ENCODE data around the gene SIX5.
A peak's percentile ranks its signal among the peaks of the same experiment; 100 is the strongest.

The SIX5 gene

DNA sequence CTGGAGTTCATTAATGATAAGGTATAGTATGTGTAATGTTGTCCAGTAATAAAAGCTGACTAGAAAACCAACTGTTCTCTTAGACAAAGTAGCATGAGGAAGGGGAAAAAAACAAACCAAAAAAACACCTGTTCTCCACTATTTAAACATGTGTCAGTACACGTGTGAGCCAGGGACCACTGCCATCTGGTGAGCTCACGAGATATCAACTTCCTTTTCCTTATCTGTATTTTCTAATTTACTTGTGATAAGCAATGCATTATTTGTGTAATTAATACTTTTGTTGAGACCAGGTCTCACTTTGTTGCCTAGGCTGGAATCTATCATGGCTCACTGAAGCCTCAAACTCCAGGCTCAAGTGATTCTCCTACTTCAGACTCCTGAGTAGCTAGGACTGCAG lies 4.3 kb upstream of the SIX5 start:
- no peak for DNase-seq (ENCODE audit: low read depth)

DNA sequence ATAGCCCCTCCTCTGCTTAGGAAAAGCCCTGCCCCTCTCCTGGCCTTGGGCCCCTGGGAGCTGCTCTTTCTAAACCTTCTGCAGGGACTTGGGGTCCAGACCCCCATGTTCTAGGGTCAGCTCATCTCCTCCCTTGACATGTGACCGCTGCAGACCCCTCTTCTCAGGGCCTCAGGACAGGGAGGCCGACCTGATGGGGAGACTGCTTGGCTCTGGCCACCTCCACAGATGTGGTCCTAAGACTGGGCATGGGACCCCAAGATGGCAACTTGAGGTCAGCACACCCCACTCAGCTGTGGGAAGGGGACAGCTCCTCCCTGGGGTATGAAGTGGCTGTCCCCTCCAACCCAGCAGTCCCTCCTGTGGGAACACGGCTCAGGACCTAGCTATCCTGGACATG lies 3.9 kb upstream of the SIX5 start:
- DNase-seq (ENCODE audit: low read depth) = no peak

DNA sequence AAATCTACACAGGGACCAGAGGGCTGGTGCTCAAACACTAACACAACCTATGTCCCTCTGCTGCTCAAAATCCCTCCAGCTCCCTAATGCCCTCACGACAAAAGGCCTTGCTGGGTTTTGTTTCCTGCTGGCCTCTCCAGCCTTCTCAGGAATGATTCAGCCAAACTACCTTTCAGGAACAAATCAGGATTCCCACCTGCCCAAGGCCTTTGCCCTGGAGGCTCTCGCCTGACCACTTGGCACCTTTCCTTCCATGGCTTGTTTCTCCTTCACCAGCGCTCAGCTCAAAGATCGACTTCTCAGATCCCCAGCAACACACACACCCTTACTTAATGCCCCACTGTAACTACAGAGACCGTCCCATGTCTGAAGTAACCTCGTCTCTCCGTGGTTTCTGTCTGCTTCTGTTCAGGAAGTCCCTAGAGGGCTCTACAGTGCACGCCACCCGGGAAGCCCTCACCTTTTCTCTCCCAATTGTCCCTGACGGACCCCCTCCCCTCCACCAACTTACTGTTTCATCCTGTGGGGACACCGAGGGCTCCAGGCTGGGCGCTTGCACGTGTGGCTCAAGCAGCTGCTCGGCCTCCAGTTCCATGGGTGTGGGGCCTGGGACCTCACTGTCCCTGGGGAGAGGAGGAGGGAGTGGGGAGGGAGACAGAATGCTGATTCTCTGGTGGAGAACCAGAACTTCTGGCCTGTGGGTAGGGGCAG lies 3.2 kb upstream of the SIX5 start:
- DNase-seq (ENCODE audit: low read depth) = no peak

DNA sequence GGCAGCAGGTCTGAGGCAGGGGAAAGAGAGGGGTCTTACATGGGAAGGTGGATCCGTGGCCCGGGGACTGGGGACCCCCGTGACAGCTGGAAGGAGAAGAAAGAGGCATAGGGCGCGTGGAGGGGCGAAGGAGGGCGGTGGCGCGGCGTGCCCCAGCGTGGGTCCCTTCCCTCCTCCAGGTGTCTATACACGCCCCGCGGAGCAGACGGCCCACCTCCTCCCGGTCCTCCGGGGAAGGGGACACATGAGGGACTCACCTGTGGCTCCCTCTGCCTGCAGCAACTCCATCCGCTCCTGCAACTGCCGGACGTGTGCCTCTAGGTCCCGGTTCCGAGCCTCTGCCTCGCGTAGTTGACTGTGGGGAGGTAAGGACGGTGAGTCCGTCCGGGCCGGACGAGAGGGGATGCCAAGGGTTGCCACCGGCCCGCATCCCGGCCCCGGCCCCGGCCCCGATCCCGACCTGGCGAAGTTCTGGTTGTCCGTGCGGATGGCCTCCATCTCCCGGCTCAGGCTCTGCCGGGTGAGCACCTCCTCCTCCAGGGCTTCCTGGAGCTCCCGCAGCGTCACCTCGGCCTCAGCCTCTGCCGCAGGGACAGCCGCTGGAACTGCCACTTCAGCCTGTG lies 2.4 kb upstream of the SIX5 start:
- no peak for DNase-seq (ENCODE audit: low read depth)

DNA sequence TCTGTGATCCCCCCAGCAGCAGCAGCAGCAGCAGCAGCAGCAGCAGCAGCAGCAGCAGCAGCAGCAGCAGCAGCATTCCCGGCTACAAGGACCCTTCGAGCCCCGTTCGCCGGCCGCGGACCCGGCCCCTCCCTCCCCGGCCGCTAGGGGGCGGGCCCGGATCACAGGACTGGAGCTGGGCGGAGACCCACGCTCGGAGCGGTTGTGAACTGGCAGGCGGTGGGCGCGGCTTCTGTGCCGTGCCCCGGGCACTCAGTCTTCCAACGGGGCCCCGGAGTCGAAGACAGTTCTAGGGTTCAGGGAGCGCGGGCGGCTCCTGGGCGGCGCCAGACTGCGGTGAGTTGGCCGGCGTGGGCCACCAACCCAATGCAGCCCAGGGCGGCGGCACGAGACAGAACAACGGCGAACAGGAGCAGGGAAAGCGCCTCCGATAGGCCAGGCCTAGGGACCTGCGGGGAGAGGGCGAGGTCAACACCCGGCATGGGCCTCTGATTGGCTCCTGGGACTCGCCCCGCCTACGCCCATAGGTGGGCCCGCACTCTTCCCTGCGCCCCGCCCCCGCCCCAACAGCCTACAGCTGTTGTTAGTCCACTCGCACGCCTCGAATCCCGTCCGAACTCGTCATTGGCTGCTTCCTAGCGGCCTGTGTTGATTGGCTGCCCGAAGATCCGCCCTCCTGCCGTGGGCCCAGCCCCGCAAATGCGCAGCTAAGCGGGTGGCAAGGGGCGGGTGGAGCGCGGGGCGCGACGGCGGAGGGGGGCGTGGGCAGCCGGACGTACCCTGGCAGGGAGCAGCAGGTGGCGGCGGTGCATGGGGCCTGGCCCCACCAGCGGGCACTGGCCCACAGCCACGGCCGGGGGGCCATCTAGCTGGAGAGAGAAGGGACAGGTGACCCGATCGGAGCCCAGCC lies 1.4 kb upstream of the SIX5 start:
- peak; percentile 90 for DNase-seq (ENCODE audit: low read depth)

DNA sequence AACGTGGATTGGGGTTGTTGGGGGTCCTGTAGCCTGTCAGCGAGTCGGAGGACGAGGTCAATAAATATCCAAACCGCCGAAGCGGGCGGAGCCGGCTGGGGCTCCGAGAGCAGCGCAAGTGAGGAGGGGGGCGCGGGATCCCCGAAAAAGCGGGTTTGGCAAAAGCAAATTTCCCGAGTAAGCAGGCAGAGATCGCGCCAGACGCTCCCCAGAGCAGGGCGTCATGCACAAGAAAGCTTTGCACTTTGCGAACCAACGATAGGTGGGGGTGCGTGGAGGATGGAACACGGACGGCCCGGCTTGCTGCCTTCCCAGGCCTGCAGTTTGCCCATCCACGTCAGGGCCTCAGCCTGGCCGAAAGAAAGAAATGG lies 754 bp upstream of the SIX5 start:
- no peak for DNase-seq (ENCODE audit: low read depth)

DNA sequence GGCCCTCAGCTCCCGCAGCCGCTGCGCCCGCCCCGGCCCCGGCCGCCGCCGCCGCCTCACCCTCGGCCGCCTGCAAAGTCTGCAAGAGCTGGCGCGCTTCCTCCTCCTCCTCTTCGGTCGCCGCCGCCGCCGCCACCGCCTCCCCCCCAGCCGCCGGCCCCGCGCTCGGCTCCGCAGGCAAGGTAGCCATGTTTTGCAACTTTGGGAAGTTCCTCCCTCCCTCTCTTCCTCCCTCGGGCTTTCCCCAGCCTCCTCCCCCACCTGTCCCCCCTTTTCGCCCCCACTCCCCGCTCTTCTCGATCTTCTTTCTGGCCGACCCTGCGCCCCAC lies 433 bp downstream of the SIX5 start:
- DNase-seq (ENCODE audit: low read depth) = peak; percentile 43

DNA sequence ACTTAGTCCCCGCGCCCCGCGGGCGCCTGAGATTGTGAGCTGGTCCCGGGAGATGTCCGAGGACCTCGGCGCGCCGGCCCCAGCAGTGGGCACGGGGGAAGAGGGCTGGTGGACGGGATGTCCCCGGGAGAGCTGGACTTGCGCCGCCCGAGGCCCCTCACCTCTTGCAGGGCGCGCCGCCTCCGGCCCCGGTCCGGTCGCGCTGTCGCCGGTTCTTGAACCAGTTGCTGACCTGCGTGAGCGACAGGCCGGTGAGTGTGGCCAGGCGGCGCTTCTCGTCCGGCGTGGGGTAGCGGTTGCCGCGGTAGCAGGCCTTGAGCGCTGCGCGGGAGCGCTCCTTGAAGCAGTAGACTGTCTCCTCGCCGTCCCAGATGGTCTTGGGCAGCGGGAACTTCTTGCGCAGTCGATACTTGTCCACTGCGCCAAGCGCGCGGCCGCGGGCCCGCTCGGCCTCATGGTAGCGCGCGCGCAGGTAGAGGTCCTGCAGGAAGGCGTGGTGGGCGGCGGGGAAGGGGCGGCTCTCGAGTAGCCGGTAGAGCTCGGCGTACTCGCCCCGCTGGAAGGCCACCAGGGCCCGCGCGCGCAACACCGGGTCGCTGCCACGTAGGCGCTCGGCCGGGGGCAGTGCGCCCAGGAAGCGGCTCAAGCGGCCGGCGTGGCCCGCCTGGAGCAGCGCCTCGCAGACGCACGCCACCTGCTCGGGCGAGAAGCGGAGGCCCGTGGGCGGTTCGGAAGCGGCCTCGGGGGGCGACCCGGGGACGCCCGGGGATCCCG lies 984 bp downstream of the SIX5 start:
- no peak for DNase-seq (ENCODE audit: low read depth)

DNA sequence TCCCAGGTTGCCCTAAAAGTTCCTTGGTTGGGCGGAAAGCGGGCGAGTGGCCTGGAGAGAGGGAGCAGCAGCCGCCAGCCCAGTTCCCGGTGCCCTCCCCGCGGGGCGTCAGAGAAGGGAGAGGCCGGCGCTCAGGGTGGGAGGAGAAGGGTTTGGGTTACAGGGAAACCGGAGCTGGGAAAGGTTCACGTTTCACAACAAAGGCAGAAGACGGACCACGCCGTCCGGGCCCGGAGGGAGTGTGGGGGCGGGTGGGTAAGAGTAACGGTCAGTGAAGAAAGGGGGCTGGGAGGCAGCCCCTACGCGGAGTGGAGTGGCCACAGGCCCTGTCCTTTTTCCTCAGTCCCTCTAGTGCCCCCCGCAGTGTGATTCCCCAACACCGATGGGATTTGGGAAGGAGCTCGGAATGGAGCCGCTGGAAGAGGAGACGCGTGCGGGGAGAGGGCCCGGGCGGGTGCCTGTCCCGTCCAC lies 1.6 kb downstream of the SIX5 start:
- DNase-seq (ENCODE audit: low read depth) = no peak

DNA sequence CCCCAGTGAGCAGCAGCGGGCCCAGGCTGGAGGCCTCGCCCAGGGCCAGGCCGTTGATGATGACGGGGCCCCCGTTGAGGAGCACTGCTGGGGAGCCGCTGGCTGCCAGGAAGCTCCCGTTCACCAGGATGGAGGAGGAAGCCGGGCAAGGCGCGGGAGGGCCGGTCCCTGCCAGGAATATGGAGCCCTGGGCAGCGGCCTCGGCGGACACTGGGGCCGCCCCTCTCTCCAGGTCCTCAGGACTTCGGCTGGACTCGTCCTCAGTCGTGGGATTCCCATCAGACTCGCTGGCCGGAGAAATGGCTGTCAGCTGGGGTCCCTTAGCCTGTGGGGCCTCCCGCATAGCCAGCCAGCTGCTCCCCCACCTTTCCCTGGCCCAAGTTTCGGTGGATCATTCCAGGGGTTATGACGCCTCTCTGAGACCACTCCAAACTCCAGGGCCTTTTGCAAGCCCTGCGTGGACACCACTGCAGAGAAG lies 2.1 kb downstream of the SIX5 start:
- no peak for DNase-seq (ENCODE audit: low read depth)

DNA sequence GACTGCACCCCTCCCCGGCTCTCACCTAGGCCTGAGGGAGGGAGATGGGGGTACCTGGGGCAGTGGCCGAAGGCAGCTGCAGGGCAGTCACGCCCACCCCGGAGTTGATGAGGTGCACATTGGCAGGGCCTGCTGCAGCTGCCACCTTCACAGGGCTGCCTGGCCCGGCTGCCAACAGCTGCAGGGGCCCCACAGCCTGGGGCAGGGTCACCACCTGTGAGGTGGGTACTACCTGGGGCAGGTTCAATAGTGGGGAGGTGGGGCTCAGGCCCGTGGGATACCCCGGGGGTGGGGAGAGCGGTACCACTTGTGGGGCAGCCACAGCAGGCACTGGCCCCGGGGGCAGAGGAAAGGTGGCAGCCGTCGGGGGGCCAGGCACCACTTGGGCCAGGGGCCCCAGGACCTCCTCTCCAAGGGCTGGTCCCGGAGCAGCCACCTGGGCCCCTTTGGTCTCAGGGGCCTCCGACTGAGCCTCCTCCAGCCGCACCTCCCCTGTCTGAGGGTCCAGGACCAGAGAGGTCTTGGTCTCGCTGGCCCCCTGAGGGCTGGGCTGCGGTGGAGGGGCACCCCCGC lies 2.7 kb downstream of the SIX5 start:
- no peak for DNase-seq (ENCODE audit: low read depth)

DNA sequence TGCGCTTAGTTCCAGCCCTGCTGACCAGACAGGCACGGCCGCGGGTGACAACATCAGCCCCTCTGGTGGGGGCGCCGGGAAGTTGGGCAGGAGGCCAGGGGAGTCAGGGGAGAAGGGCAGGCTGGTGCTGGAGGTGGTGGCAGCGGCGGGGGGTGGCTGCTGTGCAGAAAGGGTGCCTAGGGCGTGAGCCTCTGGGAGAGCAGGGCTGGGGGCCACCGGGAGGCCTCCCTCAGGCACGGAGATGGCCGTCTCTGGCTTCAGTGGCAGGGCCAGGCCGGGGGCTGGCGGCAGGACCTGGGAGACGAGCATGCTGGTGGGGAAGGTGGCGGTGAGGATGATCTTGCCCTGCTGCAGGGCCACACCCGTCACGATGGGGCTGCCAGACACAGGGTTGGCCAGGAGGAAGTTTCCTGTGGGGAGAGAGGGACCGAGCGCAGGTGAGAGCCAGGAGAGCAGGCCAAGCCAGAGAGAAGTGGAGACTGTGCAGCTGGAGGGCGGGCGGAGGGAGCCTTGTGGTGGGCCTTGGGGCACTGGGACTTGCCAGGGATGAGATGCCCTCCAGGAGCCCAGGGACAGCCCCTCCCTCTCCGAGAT lies 3.3 kb downstream of the SIX5 start:
- DNase-seq (ENCODE audit: low read depth) = no peak

DNA sequence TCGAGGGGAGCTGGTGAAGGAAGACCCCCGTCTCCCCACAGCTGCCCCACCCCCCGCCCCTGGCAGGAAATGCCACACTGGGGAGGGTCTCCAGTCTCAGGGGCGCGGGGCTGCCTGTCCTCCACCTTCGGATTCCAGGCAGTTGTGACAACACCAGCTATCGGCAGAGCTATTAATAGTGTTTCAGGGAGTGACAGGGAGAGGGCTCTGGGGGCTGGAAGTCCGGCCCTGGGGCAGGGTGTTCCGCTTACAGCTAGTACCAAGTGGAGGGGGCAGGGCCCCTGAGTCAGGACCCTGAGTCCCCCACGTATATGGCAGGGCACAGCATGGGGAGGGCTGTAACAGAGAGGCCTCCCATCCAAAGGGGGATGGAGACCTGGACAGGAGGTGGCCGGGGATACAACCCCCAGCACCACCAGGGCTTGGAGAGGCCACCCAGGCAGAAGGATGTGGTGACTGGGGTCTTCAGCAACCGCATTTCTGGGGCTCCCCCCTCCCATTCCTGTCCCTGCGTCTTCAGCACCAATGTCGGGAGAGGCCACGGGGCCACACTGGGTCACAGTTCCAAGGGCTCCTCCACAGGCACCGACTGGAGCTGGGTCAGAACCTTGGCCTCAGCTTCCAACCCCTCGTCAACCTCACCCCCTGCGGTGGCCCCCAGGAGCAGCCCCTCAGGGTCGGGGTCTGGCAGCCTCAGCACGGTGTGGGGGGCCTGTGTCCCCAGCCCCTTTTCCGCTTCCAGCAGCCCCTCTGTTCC lies 3.9 kb downstream of the SIX5 start:
- no peak for DNase-seq (ENCODE audit: low read depth)

DNA sequence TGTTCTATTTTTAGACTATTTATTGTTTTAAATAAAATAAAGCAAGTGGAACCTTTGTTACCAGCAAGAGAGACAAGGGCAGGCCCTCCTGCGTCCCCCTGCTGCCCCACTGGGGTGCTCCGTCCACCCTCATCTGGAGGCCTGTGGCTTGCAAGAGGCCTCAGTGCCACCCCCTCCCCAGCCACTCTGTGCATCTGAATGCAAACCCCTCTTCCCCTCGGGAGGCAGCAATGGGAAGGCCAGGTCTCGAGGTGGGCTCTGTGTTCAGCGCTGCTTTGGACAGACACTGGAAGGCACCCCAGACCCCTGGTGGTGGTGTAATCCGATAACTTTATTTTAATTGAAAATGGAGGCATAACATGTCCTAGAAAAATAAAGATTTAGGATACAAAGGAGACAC lies 4.6 kb downstream of the SIX5 start:
- no peak for DNase-seq (ENCODE audit: low read depth)

DNA sequence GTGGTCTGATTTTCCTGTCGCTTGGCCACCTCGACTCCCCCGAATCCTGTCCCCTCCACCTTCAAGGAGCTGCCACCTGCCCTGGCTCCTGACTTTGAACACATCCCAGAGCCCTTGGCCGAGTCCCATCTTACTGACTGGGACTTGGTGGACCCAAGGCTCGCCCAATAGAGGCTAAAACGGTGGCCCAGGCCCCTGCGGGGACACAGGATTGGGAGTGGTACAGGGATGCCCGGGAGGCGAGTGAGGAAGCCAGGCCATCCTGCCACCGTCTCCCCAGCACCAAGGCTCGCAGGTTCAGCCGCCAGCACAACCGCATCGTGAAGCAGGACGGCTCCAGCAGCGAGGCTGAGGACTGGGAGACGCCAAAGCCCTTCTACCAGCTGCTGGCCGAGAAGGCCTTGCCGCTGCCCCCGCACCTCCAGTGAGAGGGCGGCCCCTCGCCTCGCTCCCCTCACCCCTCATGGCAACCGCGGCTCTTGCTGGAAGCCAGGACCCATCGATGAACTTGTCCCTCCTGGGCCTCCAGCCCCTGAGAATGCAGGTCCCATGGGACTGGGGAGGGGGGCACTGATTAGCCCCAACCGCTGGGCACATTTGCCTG lies 5.3 kb downstream of the SIX5 start:
- DNase-seq (ENCODE audit: low read depth) = no peak

DNA sequence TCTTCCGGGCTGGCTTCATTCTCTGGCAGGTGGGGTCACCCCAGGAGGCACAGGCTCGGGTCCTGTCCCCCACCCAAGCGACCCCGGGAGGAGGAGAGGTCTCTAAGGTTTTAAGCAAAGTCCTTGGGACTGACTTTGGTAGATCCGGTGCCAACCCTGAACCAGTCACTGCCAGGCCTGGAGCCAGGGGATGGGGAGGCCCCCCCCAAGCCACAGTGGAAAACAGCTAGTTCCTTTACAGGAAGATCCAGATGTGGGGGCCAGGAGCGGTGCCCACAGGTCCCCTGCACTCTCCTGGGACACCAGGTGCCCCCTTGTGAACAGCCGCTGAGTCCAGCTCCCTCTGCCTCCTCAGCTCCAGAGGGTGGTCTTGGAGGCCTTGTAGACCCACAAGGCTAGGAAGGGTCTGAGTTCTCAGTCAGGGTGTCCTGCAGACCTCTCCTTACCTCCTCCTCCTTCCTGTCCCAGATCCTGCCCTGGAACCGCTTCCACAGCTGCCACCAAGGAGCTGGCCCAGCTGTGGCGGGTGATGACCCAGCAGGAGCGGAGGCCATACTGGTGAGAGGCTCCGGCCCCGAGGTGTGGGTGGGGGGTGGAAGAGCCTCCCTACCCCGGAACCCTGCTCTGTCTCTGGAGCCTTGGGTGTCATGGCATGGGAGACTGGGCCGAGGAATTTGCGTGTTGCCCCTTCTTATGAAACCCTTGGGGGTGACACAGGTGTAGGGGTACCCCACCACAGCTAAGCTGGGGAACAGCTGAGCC lies 6.0 kb downstream of the SIX5 start:
- no peak for DNase-seq (ENCODE audit: low read depth)

DNA sequence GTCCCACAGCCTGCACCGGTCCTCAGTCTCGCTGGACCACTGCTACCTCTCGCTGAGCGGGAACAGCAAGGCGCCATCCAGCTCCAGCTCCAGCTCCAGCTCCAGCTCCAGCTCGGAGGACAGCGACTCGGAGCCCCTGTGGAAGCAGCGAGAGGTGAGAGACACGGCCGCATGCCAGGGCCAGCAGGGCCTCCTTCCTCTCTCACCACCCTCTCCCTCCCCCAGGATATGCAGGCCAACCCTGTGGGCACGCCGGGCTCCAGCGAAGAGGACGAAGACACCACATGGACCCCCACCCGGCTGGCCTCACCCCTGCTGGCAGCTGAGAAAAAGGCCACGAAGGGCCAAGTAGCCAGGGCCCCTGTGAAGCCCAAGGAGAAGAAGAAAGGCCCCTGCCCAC lies 7.3 kb downstream of the SIX5 start:
- no peak for DNase-seq (ENCODE audit: low read depth)

DNA sequence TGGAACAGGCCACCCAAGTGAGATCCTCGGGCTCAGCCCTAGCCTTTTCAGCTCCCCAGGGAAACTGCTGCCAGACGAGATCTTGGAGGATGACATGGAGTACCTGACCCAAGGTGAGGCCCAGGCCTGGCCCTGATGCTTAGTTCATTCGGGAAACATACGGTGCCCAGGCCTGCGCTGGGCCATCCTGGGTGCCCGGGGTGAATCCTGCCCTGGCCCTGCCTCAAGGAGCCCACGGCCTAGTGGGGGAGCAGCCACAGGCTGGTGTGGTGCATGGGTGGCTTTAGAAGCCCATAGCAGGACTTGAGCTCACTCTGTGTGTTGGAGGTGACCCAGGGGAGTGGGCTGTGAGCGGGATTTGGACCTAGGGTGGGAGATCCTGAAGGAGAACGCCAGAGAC lies 10.1 kb downstream of the SIX5 start:
- DNase-seq (ENCODE audit: low read depth) = no peak

DNA sequence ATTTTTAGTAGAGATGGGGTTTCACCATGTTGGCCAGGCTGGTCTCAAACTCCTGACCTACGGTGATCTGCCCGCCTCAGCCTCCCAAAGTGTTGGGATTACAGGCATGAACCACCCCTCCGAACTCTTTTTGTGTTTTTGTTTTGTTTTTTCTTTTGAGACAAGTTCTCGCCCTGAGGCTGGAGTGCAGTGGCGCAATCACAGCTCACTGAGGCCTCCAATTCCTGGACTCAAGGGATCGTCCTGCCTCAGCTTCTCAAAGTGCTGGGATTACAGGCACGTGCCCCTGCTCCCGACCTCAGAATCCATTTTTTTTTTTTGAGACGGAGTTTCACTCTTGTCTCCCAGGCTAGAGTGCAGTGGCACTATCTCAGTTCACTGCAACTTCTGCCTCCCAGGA lies 11.4 kb downstream of the SIX5 start:
- DNase-seq (ENCODE audit: low read depth) = no peak

DNA sequence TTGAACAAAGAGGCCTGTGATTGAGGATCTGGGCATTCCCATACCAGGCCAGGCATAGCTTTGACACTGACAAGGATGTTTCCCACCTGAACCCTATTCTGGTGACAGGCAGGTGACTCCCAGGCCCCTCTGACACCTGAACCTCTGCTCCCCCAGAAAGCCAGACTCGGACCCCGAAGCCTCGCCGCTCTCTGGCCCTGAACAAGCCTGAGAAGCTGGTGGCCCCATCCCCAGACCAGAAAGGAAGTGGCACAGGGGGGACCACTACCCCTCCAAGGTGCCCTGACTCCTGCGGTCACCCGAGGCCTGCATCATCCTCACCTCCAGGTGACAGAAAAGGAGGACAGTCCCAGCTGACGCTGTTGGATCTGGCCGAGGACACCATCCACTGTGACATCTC lies 14.7 kb downstream of the SIX5 start:
- no peak for DNase-seq (ENCODE audit: low read depth)

All from activated T-cell treated with anti-CD3 and anti-CD28 coated beads for 48 hours (primary cell).